Measurements from ENCODE around the gene MAP4K3.

Gene MAP4K3

GRCh38 chr2:39300044-39300978, 136.8 kb downstream of the MAP4K3 start:
- no peak for DNase-seq (ENCODE audit: extremely low read depth, low read depth)
- no peak for TF ChIP-seq CTCF (IDR thresholded peaks at IDR 0.05; ENCODE audit: low read depth, low read length)

- TF ChIP-seq CTCF (IDR thresholded peaks at IDR 0.05; ENCODE audit: low read depth, low read length) = no peak
- DNase-seq (ENCODE audit: extremely low read depth, low read depth) = no peak
Observed at GRCh38 chr2:39290433-39290832, 146.7 kb downstream of the MAP4K3 start.

GRCh38 chr2:39289609-39290008, 147.5 kb downstream of the MAP4K3 start:
- no peak for TF ChIP-seq CTCF (IDR thresholded peaks at IDR 0.05; ENCODE audit: low read depth, low read length)
- DNase-seq (ENCODE audit: extremely low read depth, low read depth) = no peak

GRCh38 chr2:39283561-39283960, 153.5 kb downstream of the MAP4K3 start:
- no peak for DNase-seq (ENCODE audit: extremely low read depth, low read depth)

GRCh38 chr2:39281391-39281790, 155.7 kb downstream of the MAP4K3 start:
- no peak for TF ChIP-seq CTCF (IDR thresholded peaks at IDR 0.05; ENCODE audit: low read depth, low read length)
- no peak for DNase-seq (ENCODE audit: extremely low read depth, low read depth)

More at GRCh38 chr2:39283561-39283960, 153.5 kb downstream of the MAP4K3 start:
- no peak for TF ChIP-seq CTCF (IDR thresholded peaks at IDR 0.05; ENCODE audit: low read depth, low read length)

GRCh38 chr2:39275016-39275415, 162.1 kb downstream of the MAP4K3 start:
- TF ChIP-seq CTCF (IDR thresholded peaks at IDR 0.05; ENCODE audit: low read depth, low read length) = no peak
- DNase-seq (ENCODE audit: extremely low read depth, low read depth) = no peak

GRCh38 chr2:39269941-39270340, 167.1 kb downstream of the MAP4K3 start:
- no peak for DNase-seq (ENCODE audit: extremely low read depth, low read depth)
- TF ChIP-seq CTCF (IDR thresholded peaks at IDR 0.05; ENCODE audit: low read depth, low read length) = no peak

All from AG09319 (cell line).